ENCODE data around the gene SMG6.

DNA sequence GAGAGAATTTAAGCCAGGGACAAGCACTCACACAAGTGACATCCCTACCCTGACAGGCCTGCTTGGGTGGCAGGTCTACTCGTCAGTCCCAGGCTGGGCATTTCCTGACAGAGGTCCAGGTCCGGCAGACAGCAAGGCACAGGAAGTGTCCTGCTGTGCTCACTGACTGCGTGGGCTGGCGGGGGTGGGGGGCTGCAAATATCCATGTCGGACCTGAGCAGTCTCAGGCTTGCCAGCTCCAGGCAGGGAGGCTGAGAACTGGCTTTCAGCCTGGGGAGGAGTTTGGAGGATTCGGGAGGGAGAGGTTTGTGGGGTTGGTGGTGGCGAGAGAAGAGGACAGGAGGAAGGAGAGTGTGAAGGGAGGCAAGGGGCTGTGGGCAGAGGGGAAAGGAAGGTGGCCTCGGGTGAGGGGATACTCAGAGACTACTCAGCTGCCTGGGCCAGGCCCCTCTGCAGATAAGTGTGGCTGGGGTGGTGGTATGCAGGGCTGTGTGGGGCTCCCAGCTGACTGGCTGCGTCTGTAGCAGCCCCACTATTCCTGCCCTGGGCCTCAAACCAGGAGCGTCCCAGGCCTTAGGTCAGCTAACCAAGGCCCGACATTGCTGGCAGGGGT lies 240.9 kb downstream of the SMG6 start:
- TF ChIP-seq CTCF (conservative IDR thresholded peaks at IDR 0.05 in 1 of 2, IDR thresholded peaks at IDR 0.05 in 1 of 2; ENCODE audit: extremely low read depth in 1 of 2, insufficient read depth in 1 of 2, low read depth in 1 of 2, low read length in 2 of 2) (no peak), EZH2 (IDR thresholded peaks at IDR 0.05; ENCODE audit: borderline replicate concordance, low read length) (no peak)

All from mammary epithelial cell (primary cell).